CD14-positive monocyte (primary cell): ENCODE data around the gene RAB43. TPM values are rescaled to one million over a fixed set of nuclear protein-coding genes. Genes with fewer than 3 reads are reported as not detected.
A peak's percentile ranks its signal among the peaks of the same experiment; 100 is the strongest.

Experiments
- DNase-seq, 3 donors: peaks; one replicate each; pipeline ENCODE4 v3.0.0-alpha.2; 2011 to 2022
- H2AFZ ChIP-seq: 2 replicates; pipeline ENCODE4 v1.6.0; 2012; ENCODE audit warnings: mild to moderate bottlenecking, low read depth, low read length, inconsistent platforms; ENCODE audit not compliant: insufficient read depth, poor library complexity, severe bottlenecking
- H3K27ac ChIP-seq, 2 donors: 1 replicate in 1 of 2; 2 replicates in 1 of 2; pipeline ENCODE4 v1.5.1; 2012 to 2013; ENCODE audit warnings: low read length in 2 of 2, control low read depth in 1 of 2, inconsistent platforms in 1 of 2, low read depth in 1 of 2, mild to moderate bottlenecking in 1 of 2
- H3K27me3 ChIP-seq, 2 donors: one replicate each; pipeline versions ENCODE4 v1.6.0 to v1.6.1; 2011 to 2013; ENCODE audit warnings: low read length in 2 of 2; ENCODE audit not compliant: control insufficient read depth in 2 of 2, insufficient read depth in 2 of 2
- H3K36me3 ChIP-seq, 2 donors: replicated peaks in 1 of 2; 1 replicate in 1 of 2; 2 replicates in 1 of 2; pipeline versions ENCODE4 v1.5.1 to v1.6.1; 2012 to 2013; ENCODE audit warnings: low read length in 2 of 2, control low read depth in 1 of 2, inconsistent platforms in 1 of 2, mild to moderate bottlenecking in 1 of 2; ENCODE audit not compliant: insufficient read depth in 2 of 2, control insufficient read depth in 1 of 2
- H3K4me1 ChIP-seq, 2 donors: 1 replicate in 1 of 2; 2 replicates in 1 of 2; pipeline versions ENCODE4 v1.5.1 to v1.6.1; 2012 to 2013; ENCODE audit warnings: low read length in 2 of 2, control low read depth in 1 of 2, inconsistent platforms in 1 of 2, mild to moderate bottlenecking in 1 of 2, moderate library complexity in 1 of 2; ENCODE audit not compliant: insufficient read depth in 2 of 2, control insufficient read depth in 1 of 2
- H3K4me2 ChIP-seq: replicated peaks from 2 replicates; pipeline ENCODE3; 2012; ENCODE audit warnings: low read length, moderate library complexity, mild to moderate bottlenecking; ENCODE audit not compliant: poor library complexity, severe bottlenecking; ENCODE audit errors: extremely low read depth
- H3K4me3 ChIP-seq, 3 experiments: fragments of 200-600 bp in 1 of 3; sonication (generic) in 1 of 3; replicated peaks in 1 of 3; 1 replicate in 2 of 3; 2 replicates in 1 of 3; pipeline ENCODE4 v1.5.1; 2011 to 2013; ENCODE audit warnings: low read length in 3 of 3, mild to moderate bottlenecking in 3 of 3, control low read depth in 2 of 3, low read depth in 2 of 3, inconsistent platforms in 1 of 3, moderate library complexity in 1 of 3
- H3K79me2 ChIP-seq: 2 replicates; pipeline ENCODE4 v1.6.0; 2012; ENCODE audit warnings: mild to moderate bottlenecking, control low read depth, inconsistent platforms, low read length, moderate library complexity; ENCODE audit not compliant: insufficient read depth
- H3K9ac ChIP-seq: 2 replicates; pipeline ENCODE4 v1.6.0; 2017; ENCODE audit warnings: low read length, mild to moderate bottlenecking; ENCODE audit not compliant: insufficient read depth, poor library complexity, severe bottlenecking
- H3K9me3 ChIP-seq, 2 donors: replicated peaks in 1 of 2; 1 replicate in 1 of 2; 2 replicates in 1 of 2; pipeline versions ENCODE4 v1.5.1 to v1.6.1; 2012 to 2013; ENCODE audit warnings: low read length in 2 of 2, control low read depth in 1 of 2; ENCODE audit not compliant: control insufficient read depth in 1 of 2, insufficient read depth in 1 of 2
- H4K20me1 ChIP-seq: 2 replicates; pipeline ENCODE4 v1.6.0; 2012; ENCODE audit warnings: mild to moderate bottlenecking, low read length, control low read depth, moderate library complexity; ENCODE audit not compliant: insufficient read depth
- H3K27ac Mint-ChIP-seq, 7 donors: one replicate each; pipeline ENCODE4 v1.8.0; 2020; ENCODE audit warnings: mild to moderate bottlenecking in 7 of 7, mixed read lengths in 7 of 7, moderate library complexity in 6 of 7, inconsistent platforms in 2 of 7
- H3K27me3 Mint-ChIP-seq, 3 donors: one replicate each; pipeline ENCODE4 v1.8.0; 2021 to 2022; ENCODE audit warnings: low read depth in 3 of 3, mild to moderate bottlenecking in 3 of 3, mixed read lengths in 3 of 3, moderate library complexity in 3 of 3, inconsistent platforms in 1 of 3
- H3K36me3 Mint-ChIP-seq, 2 donors: one replicate each; pipeline ENCODE4 v1.8.0; 2020; ENCODE audit warnings: mixed read lengths in 2 of 2, inconsistent platforms in 1 of 2, mild to moderate bottlenecking in 1 of 2
- H3K4me1 Mint-ChIP-seq: one replicate; pipeline ENCODE4 v1.8.0; 2020; ENCODE audit warnings: mild to moderate bottlenecking, mixed read lengths
- H3K4me3 Mint-ChIP-seq, 2 donors: one replicate each; pipeline ENCODE4 v1.8.0; 2020; ENCODE audit warnings: mild to moderate bottlenecking in 2 of 2, mixed read lengths in 2 of 2, moderate library complexity in 1 of 2
- H3K9me3 Mint-ChIP-seq, 7 donors: one replicate each; pipeline ENCODE4 v1.8.0; 2020 to 2022; ENCODE audit warnings: mixed read lengths in 7 of 7, mild to moderate bottlenecking in 6 of 7, moderate library complexity in 6 of 7, inconsistent platforms in 2 of 7
- WGBS: methylation state at CpG from one replicate; pipeline ENCODE4 v1.1.5; 2013; ENCODE audit warnings: missing lambda C conversion rate; ENCODE audit not compliant: insufficient coverage; 5-methylcytosine and 5-hydroxymethylcytosine counted together
- intact Hi-C, 2 donors: fragments of 100-400 bp; cut with micrococcal nuclease; formaldehyde crosslinking; loops; one replicate each; pipeline versions ENCODE4 v1.15.0 to v1.15.1; 2023
- polyA plus RNA-seq, 3 donors: library from polyadenylated mRNA; depleted of rRNA in 1 of 3; unstranded in 2 of 3; stranded (reverse) in 1 of 3; fragments of 300-500 nt in 2 of 3; fragments of >200 nt in 1 of 3; fragmentation: Illumina TruSeq in 2 of 3; gene quantifications; 1 replicate in 2 of 3; 2 replicates in 1 of 3; pipeline ENCODE4 v1.2.3, GENCODE V29; 2012 to 2021
- TF ChIP-seq, protein P1 (sequence below): fragments of 200-600 bp; IDR thresholded peaks from one replicate; pipeline ENCODE4 v1.8.0; 2022; ENCODE audit warnings: antibody characterized with exemption, mild to moderate bottlenecking

Gene RAB43
- polyA plus RNA-seq, 3 donors, result 7.1 to 15.5 (median 8.5) TPM

DNA sequence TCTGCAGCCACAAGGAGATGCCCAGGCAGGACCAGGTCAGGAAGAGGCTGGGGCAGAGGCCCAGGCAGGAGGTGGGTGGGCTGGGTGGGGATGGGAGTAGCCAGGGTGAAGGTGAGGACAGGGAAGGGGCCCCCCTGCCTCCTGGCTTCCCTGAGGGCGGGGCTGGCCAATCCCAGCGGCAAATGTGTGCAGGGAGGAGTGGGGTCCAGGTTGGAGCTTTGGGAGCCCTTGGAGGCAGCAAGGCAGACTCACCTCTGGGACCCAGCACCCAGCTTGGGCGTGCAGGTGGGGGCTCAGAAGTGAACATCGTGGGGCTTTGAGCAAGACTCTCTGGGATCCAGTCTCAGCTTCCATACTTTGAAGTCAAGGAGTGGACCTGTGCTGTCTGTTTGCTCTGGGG, 35.8 kb downstream of the RAB43 start:
- Histone ChIP-seq H3K9ac (no peak overlapping the region), H3K36me3 (no peaks in the 10 kb centered on the region), H3K79me2 (no peaks in the 10 kb centered on the region), H3K9me3 (no peaks in the 10 kb centered on the region), H2AFZ (no peak overlapping the region), H3K27ac (no peak overlapping the region), H3K4me2 (no peak overlapping the region), H3K27me3 (no peaks in the 10 kb centered on the region), H3K4me1 (no peaks in the 10 kb centered on the region), H4K20me1 (peaks cover 7% of the 10 kb centered on the region), H3K4me3 (no peak overlapping the region)
- TF ChIP-seq, protein P1, sequence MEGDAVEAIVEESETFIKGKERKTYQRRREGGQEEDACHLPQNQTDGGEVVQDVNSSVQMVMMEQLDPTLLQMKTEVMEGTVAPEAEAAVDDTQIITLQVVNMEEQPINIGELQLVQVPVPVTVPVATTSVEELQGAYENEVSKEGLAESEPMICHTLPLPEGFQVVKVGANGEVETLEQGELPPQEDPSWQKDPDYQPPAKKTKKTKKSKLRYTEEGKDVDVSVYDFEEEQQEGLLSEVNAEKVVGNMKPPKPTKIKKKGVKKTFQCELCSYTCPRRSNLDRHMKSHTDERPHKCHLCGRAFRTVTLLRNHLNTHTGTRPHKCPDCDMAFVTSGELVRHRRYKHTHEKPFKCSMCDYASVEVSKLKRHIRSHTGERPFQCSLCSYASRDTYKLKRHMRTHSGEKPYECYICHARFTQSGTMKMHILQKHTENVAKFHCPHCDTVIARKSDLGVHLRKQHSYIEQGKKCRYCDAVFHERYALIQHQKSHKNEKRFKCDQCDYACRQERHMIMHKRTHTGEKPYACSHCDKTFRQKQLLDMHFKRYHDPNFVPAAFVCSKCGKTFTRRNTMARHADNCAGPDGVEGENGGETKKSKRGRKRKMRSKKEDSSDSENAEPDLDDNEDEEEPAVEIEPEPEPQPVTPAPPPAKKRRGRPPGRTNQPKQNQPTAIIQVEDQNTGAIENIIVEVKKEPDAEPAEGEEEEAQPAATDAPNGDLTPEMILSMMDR, result no peak
- Mint-ChIP-seq H3K27ac (peak overlapping the region in 2 of 7 donors; percentile 59 to 65), H3K9me3 (peaks cover 0 to 2% (median 0%) of the 10 kb centered on the region in 7 donors), H3K4me1 (peaks cover 2% of the 10 kb centered on the region), H3K36me3 (no peaks in the 10 kb centered on the region), H3K4me3 (no peak overlapping the region), H3K27me3 (peaks cover 2 to 7% (median 3%) of the 10 kb centered on the region in 3 donors)
- 98% methylated on average over 4 of the region's 4 CpGs for WGBS
- intact Hi-C loops, result no loop called here
- no peak for DNase-seq

DNA sequence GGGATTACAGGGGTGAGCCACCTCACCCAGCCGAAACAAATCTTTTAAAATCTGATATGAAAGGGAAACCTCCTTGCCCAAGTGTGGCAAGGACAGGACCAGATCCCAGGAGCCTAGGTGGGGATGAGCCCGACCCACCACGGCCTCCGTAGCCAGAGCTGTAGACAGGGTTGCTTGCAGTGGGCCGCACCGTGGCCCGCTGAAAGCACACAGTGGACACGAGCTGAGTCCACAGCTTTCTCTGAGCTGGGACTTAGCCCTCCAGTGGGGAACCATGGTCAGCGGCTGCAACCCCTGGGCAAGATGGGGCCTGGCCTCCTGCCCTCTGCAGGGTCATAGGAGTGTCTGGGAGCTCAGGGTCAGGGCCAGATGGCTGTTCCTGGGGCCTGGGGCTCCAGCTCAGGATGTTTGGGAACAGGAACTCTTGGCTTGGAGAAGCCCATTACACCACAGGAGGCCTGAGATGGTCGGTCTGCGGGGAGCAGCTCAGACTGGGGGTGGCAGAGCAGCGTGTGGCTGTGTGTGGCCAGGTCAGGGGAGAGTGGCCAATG, 36.4 kb downstream of the RAB43 start:
- Histone ChIP-seq H3K36me3 (no peaks in the 10 kb centered on the region), H2AFZ (no peak overlapping the region), H3K9me3 (no peaks in the 10 kb centered on the region), H3K79me2 (no peaks in the 10 kb centered on the region), H3K4me2 (no peak overlapping the region), H3K4me1 (no peaks in the 10 kb centered on the region), H4K20me1 (peaks cover 7% of the 10 kb centered on the region), H3K4me3 (no peak overlapping the region), H3K27ac (no peak overlapping the region), H3K27me3 (no peaks in the 10 kb centered on the region), H3K9ac (no peak overlapping the region)
- peak overlapping the region in 1 of 7 donors; percentile 59 for H3K27ac Mint-ChIP-seq
- peaks cover 0 to 2% (median 0%) of the 10 kb centered on the region in 7 donors for H3K9me3 Mint-ChIP-seq
- DNase-seq, result no peak
- 98% methylated on average over 12 of the region's 12 CpGs for WGBS
- TF ChIP-seq, protein P1, result no peak
- H3K27me3 Mint-ChIP-seq, result peaks cover 2 to 7% (median 3%) of the 10 kb centered on the region in 3 donors
- H3K36me3 Mint-ChIP-seq, result no peaks in the 10 kb centered on the region
- intact Hi-C loops, result no loop called here
- H3K4me1 Mint-ChIP-seq, result peaks cover 2% of the 10 kb centered on the region
- no peak overlapping the region for H3K4me3 Mint-ChIP-seq
